ENCODE results near the gene DOCK1.

DOCK1 gene

DNA sequence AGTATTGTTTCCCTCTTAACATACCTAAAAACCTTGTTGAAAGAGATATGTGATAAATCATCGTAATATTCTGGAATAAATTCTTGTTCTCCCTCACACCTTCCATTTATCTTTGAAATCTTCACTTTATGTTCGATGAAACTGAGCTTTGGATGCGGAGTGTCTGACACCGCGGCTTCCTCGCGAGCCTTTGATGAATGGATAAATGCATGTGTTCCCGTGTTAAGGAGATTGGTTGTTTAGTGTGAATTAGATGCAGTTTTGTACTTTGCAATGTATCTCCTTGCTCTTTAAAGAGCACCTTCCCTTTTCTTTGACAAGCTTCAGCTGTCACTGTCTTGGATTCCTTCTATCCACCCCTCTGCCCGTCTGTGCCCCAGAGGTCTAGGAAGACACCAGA, 138.1 kb downstream of the DOCK1 start:
- no peak for DNase-seq

- no peak for DNase-seq
These were observed 139.0 kb downstream of the DOCK1 start for GRCh38 chr10:127044186-127044585.

- DNase-seq = no peak
These were observed 142.0 kb downstream of the DOCK1 start for GRCh38 chr10:127046975-127047877.

- no peak for DNase-seq
These were observed 142.6 kb downstream of the DOCK1 start for GRCh38 chr10:127047878-127048238.

DNA sequence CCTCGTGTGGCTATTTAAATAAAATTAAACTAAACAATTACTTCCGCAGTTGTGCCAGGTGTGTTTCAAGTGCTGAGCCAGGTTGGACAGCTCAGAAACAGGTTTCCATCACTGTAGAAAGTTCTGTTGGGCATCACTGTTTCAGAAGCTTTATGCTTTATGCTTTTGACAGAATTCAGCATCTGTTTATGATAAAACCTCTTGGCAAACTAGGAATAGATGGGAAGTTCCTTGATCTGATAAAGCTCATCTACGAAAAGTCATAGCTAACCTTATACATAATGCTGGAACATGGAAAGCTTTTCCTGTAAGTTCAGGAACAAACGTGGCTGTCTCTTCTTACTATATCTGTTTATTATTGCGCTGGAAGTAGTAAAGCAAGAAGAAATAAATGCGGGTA, 143.4 kb downstream of the DOCK1 start:
- DNase-seq = no peak

- no peak for DNase-seq
These were observed 146.8 kb downstream of the DOCK1 start for GRCh38 chr10:127052001-127052400.

- DNase-seq = no peak
These were observed 150.0 kb downstream of the DOCK1 start for GRCh38 chr10:127055263-127055662.

- no peak for DNase-seq
These were observed 154.1 kb downstream of the DOCK1 start for GRCh38 chr10:127059314-127059713.

DNA sequence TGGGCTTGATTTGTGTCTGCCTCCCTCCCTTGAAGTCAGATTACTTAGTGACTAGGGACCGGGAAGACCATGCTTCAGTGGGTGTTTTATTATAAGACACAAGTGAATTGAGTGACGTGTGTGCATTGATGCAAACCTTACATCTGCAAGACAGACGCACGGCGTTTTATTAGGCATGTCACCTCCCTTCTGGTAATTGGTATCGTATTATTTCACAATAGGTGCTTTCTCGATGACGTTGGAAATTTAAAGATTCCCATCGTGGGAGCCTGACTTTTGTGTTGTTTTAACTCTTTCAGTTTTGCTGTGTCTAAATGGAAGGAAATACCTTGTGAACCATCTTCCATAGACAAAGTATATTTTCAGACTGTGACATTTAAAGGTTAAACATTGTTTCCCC, 158.5 kb downstream of the DOCK1 start:
- no peak for DNase-seq

- no peak for DNase-seq
These were observed 159.2 kb downstream of the DOCK1 start for GRCh38 chr10:127064474-127064873.

GRCh38 chr10:127067542-127068194, 162.4 kb downstream of the DOCK1 start:
- DNase-seq = no peak

DNA sequence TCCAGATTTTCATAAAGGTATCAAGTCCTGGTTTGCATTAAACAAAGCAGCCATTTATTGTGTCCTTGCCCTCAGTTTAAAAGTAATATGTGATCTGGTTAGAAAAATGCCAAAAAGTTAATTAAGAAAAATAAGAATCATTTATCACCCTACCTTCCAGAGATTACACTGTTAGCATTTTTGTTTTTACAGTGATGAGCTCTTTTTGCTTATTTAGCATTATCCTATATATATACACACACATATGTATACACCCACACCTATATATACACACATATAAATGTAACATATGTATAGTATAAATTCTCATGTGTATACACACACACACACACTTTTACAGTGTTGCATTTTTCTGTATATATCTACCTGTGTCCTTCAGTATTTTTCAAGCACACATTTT, 163.3 kb downstream of the DOCK1 start:
- no peak for DNase-seq

DNA sequence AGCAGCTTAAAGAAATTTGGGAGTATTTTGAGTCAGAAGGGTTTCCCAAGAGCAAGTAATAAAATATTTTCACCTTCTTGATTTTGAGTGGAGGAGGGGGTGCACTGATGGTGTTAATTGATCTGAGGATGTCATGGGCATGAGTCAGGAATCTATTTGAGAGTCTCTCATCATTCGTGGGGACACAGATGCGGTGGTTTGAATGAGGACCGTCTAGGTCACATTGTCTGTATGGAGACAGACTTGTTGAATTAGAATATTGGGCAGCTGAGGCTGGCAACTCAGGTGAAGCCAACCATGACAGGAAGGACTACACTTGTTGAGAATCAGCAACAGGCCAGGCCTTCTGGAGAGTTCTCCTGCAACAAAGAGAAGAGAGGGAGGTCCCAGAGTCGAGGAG, 164.2 kb downstream of the DOCK1 start:
- DNase-seq = no peak

GRCh38 chr10:127071126-127071525, 165.9 kb downstream of the DOCK1 start:
- no peak for DNase-seq

GRCh38 chr10:127073666-127074065, 168.4 kb downstream of the DOCK1 start:
- no peak for DNase-seq

DNA sequence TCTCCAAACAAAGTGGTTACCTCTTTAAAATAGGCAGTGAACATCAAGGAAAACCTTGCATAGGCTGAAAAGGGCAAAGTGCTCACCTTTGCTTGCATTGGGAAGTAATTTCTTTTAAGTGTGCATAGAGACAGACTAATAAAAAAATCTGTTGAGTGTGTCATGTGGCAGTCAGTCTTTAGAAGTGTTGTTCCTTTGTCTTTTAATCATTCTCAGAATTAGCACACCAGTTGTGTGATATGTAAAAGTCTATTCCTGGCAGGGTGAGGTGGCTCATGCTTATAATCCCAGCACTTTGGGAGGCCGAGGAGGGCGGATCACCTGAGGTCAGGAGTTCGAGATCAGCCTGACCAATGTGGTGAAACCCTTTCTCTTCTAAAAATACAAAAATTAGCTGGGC, 174.2 kb downstream of the DOCK1 start:
- no peak for DNase-seq

DNA sequence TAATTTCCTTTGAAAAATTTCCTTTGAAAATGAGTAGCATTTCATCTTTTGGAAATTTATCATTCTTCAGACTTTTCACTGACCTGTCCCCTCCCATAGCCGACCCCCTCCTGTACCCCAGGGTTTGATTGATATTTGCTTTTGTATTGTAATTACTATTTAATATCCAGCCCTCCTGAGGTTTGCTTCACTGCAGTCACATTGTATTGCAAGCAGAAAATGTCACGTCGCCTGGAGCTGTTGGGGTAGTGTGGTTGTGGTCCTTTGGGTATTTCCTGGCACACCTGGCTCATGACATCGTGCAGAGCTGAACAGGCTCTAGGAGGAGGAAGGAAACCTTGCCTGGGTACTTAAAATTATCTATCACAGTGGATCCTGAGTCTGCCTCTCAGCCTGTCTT, 175.1 kb downstream of the DOCK1 start:
- DNase-seq = no peak

- no peak for DNase-seq
These were observed 176.7 kb downstream of the DOCK1 start for GRCh38 chr10:127081851-127082345.

DNA sequence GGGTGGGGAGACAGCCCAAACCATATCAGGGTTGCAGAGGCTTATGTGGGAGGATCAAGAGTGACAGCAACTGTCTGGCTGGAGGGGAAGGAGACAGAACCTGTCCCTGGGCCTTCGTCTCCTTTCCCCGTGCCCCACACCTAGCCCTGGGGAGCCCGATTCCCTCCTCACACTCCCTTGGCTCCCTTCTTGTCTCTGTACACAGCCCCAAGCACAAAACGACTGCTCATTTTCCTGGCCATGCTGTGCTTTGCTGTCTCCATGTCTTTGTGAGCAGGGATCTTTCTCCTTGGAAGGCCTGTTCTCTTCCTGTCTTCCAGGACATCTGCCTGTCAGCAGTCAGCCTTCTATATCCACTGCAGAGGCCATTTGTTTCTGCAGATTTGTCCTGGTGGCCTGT, 177.4 kb downstream of the DOCK1 start:
- DNase-seq = no peak

- DNase-seq = no peak
These were observed 180.7 kb downstream of the DOCK1 start for GRCh38 chr10:127085957-127086356.

DNA sequence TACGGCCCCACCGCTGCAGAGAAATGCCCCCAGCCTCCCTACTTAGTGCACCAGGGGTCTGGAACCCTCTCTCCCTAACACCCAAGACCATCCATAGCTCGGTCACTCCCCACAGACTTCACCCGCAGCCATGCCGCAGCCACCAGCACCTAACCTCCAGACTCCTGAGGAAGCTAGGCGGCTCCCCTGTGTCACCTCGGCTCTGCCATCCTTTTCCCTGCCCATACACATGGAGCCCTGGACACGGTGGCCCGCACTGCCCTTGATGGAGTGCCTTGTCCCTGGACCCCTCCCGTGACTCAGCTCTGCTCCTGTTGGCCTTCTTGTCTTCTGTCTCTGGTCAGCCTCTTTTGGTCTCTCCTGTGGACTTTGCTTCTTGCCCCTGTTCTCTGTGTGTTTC, 183.7 kb downstream of the DOCK1 start:
- no peak for DNase-seq

DNA sequence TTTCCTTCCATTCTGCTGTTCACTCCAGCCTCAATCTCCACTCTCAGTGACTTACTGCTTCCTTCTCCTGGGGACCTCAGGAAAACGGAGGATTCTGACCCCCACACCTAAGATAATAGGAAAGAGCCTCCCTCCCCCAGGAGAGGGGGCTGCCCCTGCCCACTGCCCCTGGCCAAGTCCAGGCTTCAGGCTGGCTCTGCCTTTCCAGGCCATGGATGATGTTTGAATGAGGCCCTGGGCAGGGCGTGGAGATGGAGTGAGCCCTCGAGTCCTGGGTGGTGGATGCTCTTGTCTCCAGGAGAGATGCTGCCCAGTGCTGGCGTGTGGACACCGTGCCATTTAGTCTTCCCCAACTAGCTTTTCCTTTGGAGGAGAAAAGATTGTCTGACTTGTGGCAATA, 184.2 kb downstream of the DOCK1 start:
- DNase-seq = no peak

GRCh38 chr10:127090138-127090537, 184.9 kb downstream of the DOCK1 start:
- no peak for DNase-seq

GRCh38 chr10:127091354-127091753, 186.1 kb downstream of the DOCK1 start:
- DNase-seq = no peak
